Measurements from ENCODE around the gene DCTN3.
"Not testable (repeated sequence)": the region's sequence is repeated elsewhere in the genome, so short reads cannot be mapped to it uniquely, and the experiment has no call there.

The DCTN3 gene

DNA sequence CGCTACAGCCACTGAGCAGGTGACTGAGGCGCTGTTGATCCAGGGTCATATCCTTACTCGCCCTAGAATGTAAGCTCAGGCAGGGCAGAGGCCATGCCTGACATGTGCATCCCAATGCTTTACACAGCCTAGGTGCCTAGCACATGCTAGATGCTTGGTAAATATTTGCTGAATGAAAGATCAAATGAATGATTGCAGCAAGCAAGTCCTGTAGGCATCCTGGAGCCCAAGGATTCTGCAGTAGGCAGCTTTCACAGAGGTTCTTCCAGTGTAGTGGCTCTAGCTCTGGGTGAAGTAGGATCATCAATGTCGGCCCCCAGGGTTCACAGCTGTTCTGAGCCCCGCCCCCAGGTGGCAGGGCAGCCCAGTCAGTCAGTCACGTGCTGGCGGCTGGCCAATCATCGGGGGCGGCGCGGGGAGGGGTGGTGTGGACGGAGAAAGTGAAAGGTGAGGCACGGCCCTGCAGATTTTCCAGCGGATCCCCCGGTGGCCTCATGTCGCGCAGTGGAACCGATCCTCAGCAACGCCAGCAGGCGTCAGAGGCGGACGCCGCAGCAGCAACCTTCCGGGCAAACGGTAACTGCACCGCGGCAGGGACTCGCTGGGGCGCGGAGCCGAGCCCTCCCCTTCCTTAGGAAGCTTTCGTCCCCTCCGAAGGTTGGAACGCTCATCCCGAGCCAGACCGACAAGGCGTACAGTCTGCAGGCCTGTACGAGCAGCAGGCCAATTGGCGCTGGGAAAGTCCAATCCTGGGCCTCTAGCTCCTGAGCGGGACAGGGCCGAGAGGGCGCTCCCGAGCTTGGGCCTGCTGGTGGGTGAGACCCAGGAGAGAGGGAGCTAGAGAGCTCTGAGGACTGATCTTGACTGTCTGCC is 26.2 kb upstream of the DCTN3 start, which contains the start of gene GALT:
TSS of gene GALT (plus strand) at position 465 of the 873 bp plus-strand sequence. CDS start at position 495, 30 bp downstream.
- peak; percentile 74 for DNase-seq

DNA sequence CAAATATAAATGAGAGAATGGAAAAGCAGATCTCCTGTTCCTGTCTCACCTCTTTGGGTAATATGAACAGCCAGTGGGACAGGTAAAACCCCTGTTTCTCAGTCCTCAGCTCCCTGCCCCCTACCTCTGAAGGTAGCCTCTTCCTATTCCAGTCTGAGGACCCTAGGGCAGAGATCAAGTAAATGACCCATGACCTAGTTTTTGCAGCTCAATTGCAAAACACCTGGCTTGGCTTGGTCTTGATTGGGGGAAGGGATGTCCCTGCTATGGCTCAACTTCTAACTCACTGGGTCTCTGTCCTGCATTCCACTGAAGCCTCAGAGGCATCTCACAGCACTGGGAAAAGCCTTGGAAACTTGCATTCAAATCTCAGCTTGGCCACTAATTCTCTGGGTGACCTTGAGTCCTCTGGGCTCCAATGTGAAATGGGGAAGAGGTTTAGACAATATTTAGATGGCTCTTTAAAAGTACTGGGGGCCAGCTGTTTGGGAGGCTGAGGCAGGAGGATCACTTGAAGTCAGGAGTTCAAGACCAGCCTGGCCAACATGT is 24.5 kb upstream of the DCTN3 start:
- DNase-seq, result no peak

DNA sequence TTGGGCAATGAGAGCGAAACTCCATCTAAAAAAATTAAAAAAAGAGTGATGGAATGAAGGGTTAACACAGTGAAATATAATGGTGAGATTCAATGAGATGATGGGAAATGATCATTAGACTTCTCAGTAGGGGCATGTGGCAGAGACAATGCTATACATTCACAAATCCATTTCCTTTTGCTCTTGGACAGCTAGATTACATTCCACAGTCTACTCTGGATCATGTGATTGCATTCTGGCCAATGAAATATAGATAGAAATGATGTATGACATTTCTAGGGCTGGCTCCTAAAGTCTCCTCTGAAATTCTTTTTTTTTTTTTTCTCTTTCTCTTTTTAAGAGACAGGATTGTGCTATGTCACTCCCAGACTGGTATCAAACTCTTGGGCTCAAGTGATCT is 22.4 kb upstream of the DCTN3 start:
- DNase-seq, result no peak

DNA sequence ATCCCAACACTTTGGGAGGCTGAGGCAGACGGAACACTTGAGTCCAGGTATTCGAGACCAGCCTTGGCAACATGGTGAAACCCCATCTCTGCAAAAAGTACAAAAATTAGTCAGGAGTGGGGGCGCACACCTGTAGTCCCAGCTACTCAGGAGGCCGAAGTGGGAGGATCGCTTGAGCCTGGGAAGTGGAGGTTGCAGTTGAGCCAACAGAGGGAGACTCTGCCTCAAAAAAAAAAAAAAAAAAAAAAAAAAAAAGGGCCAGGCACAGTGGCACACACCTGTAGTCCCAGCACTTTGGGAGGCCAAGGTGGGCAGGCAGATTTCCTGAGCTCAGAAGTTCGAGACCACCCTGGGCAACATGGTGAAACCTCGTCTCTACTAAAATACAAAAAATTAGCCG is 19.0 kb upstream of the DCTN3 start:
- DNase-seq, result not testable (repeated sequence)

DNA sequence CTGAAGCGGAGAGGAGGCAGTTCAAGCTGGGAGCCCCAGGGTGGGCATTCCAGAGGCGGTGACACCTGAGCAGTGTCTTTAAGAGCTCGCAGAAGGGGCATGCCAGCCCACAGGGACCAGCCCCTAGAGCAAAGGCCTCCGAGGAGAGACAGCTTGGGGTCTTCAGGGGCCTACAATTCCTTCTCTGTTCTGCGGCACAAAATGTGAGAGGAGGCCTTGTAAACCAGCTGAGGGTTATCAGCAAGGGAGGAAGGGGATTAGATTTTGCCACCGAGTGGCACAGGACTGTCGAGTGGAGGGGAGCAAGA is 17.8 kb upstream of the DCTN3 start:
- no peak for DNase-seq

DNA sequence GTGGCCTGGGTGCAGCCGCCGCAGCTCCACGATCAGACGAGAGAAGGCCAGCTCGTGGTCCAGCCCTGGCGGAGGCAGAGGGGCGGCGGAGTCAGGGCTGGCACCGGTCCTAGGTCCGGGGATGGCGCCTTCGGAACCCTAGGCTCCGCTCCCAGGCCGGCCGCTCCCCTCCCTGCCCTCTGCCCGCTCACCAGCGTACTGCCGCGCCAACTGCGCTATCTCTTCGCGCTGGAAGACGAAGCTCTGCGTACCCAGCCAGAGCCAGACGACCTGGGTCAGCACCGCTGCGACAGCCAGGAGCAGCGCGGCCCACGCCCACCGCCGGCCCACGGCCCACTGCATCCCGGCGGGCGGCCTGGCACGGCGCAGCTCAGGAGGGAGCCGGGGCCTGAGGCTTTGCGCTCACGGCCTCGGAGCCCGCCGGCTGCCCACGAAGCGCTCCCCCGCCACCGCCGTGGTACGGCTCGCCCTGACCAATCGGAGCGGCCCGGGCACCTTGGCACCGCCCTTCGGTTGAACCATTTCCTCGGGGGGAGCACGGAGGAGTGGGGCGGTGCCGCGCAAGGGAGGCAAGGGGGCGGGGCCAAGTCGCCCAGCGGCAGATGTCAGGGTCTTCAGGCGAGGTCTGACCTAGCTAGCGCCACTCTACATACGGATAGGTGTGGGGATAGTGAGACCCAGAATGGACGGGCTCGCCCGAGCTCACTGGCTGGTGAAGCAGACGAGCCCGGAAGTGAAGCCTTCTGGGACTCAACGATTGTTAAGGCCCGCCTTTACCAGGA is 17.3 kb upstream of the DCTN3 start, which contains the start of gene SIGMAR1:
TSS of gene SIGMAR1 (minus strand) at position 432 of the 782 bp plus-strand sequence. CDS start at position 342, 90 bp downstream.
- peak; percentile 88 for DNase-seq

DNA sequence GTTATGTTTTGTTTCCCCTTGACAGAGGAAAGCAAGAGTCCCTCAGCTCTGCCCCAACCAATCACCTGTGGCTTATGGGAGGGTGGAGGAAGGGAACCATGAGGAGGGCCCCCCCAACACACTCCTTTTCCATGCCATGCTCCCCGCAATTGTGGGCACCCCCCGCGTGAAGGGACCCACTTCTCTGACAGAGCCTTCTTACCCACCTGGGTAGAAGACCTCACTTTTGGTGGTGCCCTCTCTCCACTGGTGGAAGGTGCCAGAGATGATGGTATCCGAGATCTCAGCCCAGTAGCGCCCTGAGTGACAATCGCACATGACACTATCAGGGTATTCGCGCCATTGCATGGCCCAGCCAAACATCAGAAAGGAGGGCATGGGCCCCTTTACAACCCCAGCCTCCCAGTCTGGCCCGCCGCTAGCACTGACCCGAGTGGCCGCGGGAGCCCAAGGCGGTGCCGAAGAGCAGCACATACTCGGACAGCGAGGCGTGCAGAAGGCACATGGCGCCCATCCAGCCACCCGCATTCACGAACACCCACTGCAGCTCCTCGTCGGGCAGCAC is 16.6 kb upstream of the DCTN3 start:
- peak; percentile 35 for DNase-seq

DNA sequence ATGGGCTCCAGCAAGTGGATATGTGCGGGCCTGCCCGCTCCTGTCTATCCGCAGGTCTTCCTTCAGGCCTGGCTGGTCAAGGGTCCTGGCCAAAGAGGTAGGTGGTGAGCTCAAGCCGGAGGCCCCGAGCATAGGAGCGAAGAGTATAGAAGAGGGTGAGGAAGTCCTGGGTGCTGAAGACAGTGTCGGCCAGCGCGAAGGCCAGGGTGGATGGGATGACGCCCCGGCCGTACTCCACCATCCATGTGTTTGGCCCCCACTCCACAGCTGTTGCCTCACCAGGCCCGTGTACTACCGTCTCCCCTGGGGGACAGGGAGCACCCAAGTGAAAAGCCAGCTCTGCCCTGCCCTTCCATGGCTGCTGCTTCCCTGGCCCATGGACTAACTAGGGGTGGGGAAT is 15.3 kb upstream of the DCTN3 start:
- DNase-seq, result no peak

DNA sequence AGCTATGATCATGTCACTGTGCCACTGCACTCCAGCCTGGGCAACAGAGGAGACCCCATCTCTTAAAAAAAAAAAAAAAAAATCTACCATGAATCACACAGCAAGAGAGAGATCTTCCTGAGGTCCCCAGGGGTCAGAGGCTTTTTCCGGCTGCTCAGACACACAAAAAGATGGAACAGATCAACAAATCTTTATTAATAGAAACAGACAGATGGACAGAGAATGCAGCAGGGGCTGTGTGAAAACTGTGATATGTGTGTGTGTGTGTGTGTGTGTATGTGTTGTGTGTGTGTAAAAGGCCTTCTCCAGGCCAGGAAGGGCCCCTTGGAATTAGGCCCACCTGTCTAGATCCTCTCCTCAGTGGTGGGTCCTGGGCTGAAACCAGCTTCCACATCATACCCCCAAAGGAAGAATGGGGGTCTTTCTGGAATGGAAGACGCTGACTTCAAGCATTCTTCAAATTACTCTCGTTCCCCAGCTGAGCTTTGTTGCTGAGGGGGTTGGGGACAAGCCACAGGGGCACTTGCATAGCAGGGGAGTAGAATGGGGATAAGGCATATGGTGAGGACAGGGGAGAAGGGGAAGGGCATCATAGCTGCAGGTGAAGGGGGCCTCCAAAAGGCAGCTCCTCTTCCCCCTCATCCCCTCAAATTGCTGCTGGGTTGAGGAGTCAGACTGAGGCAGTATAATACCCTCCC is 14.4 kb upstream of the DCTN3 start:
- no peak for DNase-seq

DNA sequence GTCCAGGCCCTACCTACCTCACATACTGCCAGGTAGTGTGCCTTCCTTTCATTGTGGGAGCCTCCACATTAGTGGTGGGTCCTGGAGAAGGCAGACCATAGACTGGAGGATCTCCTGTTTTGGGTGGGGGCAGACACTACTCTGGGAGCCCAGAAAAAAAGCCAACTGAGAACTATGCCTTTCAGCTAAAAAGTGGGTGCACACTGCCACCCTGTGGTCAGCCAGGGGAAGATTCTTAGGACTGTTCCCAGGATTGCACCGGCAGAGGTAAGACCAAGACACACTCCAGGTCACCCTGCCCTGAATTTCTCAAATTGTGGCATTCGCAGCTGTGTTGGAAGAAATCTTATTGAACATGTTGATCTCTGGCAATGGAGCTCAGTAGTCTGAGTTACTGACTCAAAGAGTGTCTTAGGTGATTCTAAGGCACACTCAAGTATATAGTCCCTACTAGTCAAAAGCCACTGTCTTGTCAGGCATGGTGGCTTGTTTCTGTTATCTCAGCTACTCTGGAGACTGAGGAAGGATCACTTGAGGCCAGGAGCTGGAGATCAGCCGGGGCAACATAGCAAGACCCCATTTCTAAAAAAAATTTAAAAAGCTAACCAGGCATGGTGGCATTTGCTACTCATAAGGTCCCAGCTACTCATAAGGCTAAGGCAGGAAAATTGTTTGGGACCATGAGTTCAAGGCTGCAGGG is 13.7 kb upstream of the DCTN3 start:
- peak; percentile 49 for DNase-seq

DNA sequence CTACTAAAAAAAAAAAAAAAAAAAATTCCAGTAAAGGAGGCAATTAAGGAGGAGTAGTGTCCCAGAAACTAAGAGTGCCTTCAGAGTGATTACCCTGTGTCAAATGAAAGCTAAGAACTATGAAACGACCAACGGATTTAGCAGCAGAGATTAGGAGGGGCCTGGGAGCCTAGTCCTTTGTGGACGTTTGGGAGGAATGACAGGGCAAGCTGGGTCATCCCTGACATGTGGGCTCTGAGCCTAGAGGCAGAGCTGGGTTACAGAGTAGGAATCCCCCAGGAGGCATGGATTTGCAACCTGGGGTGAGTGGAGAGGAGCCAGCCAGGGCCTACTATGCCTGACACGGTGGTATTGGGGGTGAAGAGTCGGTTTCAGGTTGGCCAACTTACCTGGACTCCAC is 12.9 kb upstream of the DCTN3 start:
- no peak for DNase-seq

DNA sequence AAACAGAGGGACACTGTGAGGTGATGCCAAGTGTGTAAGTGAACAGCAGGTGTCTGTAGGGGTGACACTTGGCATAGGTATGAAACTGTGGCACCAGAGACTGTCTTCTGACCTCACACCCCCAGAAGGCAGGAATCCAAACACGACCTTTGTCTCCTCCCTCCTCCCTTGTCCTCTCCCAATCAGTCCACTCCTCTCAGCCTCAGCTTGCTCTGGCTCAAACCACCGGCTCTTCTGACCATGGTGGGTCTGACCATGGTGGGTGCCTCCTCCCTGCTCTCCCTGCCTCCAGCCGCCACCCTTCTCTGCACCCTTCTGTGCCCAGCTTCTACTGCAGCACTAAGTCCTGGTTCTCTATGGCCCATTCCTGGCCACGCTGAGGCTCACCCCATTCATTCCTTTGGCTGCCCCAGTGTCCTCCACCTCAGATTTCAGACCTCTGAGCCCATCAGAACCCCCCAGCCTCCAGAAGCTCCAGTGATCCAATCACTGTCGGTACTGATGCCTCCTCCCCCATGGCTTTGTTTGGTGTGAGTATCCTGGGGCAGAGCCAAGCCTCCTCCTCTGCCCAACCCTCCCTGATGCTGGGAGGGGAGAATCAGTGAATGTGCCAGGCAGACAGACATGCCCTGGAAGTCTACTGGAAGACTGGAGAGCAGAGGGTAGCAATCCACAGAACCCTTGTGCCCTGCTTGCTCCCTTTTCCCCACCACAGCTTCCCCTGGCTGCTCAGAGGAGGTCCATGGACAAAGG is 10.3 kb upstream of the DCTN3 start:
- DNase-seq, result no peak

DNA sequence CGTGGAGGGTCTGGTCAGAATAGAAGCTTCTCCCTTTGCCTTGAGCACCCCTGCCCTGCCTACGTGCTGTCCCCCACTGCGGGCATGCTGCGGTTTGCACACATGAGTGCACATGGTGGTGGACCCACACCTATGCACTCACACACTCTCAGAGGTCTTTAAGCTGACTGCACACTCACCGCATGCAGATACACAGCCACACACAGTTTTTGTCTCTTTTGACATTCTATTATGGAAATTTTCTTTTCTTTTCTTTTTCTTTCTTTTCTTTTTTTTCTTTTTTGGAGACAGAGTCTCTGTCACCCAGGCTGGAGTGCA is 9.2 kb upstream of the DCTN3 start:
- DNase-seq, result no peak

DNA sequence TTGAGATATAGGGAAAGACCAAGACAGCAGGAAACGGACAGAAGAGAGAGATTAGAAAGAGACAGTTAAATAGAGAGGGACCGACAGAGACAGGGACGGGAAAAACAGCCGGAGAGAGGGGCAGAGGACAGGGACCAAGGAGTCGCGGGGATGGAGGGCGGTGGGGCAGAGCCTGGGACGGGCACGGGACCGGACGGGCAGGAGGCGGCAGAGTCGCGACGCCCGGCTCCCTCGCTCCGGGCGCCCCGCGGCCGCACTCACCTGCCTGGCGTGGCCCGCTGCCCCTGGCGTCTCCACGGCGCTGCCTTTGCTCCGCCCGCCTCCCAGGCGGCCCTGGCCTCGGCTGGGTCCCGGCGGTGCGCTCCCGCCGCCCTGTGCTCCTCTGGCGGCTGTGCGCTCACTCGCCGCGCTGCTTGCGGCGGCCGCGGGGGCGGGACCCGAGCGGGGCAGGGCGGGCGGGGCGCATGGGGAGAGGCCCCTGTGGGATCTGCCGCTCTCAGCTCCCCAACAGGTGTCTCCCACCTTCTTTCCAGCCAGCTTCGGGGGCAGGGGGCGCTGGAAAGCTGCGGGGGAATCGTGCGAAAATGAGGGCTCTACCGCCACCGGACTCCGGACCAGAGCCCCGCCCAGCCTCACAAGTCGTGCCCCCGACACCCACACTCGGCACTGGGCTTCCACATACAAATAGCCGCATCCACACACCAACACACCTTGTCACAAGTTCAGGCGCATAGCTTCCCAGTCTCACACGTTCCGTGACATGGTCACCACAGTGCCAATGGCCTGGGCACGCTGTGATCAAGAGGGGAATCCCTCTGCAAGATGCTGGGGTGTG is 8.6 kb upstream of the DCTN3 start, which contains the start of gene ARID3C:
TSS of gene ARID3C (minus strand) at position 411 of the 835 bp plus-strand sequence. CDS start 1,052 bp downstream, outside the sequence.
- no peak for DNase-seq

DNA sequence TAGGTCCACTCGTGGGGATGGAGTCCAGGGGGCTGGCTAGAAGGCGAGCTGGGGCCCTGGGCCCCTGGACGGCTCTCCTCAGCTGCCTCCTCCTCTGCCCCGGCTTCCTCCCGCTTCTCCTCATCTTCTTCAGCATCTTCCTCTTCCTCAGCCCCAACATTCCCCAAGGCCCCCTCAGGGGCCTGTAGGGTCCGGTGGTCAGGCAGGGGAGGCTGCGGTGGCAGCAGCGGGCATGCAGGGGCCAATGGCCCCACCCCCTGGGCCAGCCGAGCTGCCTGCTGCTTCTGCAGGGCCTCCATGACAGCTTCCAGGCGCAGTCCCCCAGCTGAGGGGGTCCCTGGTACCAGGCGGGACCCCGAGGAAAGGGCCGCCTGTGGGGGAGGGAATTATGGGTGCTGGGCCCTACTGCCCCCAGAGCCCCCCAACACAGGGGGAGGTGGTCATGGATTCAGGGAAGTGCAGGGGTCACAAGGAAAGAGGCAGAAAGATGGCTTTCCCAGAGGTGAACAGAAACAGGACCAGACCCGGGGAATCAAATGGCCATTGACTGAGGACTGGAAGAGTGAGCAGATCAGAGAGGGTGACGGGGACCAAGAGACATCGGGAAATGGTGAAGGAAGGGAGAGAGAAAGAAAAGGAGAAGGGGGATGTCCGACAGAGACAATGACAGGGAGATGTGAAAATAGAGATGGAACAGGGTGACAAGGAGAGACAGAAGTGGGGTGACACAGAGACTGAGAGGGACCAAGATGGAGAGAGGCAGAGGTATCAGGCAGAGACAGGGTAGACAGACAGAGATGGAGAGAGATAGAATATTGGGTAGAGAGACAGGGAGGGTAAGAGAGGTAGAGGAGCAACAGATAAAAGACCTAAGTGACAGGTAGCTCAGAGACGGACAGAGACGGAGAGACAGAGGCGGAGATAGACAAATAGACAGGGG is 7.7 kb upstream of the DCTN3 start:
- DNase-seq, result no peak

DNA sequence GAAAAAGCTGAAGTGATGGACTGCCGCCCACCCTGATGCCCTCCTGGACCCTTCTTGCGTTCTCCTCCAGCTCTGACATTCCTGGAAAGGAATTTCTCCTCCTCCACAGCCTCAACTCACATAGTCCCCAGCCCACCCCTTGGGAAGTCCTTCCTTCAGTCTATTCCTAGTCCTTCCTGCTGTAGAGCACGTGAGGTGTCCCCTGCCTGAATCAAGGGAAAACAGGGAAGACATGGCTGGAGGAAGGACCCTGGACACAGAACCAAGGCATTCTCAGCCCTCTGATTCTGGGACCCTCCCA is 4.8 kb upstream of the DCTN3 start:
- DNase-seq, result no peak

DNA sequence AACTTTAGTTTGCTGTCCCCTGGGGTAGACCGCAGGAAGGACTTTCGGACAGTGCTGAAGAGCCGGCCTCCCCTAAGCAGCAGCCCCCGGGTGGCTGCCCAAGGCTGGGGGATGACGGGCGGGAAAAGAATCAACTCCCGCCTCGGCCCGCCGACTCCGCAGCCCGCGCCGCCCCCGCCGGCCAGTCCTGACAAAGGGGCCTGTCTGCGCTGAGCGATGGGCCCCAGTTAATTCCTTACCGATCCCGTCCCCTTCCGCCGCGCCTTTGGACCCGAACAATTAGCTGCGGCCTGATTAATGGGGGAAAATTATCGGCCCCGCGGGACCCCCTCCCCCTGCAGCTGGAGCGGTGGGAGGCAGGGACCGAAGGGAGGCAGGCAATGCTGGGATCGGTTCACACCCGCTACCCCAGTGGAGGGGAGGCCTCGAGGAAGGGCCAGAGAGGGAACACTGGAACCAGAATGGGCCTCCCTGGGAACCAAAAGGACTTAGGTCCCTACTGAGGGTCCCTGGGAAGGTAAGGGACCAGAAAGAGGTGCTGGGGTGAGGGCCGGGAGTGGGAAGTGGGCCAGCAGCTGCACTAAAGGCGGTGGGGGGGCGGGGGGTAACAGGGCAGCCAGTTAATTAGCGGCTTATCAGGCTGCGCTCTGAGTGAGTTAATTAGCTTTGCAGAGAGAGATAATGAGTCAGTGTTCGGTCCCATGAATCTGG is 4.3 kb upstream of the DCTN3 start:
- no peak for DNase-seq

DNA sequence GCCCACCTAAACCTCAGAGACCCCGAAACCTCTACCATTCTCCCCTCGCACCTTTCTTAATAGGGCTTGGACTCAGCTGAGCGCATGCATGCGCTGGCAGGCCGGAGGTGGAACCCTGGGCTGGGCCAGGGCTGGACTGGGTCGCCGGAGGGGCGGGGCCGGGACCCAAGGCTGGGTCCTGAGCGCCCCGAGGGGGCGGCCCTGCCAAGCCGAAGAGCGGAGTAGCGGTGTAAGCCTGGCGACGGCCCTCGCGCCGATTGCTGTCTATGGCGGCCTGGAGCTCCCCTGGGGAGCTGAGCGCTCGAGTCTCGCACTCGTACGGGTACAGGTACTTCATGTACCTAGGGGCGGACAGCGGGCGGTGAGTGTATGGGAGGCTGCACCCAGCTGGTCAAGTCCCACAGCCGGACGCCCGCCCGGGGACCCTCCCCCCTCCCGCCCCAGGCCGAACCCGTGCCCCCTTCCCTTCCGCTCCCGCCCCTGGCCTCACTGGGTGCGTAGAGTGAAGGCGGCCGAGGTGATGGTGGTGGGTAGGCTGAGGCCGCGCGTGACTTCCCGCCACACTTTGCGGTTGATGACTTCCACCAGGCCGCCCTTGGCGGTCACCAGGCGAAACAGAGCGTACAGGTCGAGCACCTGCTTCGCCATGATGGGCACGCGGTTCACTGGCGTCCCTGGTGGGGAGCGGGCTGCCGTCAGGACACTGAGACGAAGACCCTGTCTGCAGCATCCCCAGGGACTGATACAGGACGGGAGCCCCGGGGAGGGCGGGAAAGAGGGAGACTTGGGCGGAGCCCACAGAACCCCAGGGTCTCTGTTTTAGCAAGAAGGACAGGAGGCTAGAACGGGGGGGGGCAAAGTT is 3.3 kb upstream of the DCTN3 start:
- no peak for DNase-seq
